ENCODE measurements around the gene TRIO.

Gene TRIO

DNA sequence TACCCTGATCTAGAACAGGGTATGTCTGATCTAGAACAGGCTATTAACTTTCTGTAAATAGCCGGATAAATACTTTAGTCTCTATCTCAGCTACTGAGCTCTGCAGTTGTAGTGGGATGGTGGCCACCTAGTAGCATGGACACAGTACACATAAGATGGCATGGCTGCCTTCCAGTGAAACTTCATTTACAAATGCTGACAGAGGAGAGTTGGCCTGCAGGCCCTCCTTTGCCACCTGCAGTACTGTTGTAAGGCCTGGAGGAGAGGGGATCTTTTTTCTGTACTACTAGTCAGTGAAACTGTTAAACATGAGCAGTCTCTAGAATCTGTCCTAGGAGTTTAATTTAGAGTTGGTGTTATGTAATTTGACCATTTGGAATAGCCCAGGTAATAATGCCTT lies 86.0 kb downstream of the TRIO start:
- no peak for ATAC-seq

DNA sequence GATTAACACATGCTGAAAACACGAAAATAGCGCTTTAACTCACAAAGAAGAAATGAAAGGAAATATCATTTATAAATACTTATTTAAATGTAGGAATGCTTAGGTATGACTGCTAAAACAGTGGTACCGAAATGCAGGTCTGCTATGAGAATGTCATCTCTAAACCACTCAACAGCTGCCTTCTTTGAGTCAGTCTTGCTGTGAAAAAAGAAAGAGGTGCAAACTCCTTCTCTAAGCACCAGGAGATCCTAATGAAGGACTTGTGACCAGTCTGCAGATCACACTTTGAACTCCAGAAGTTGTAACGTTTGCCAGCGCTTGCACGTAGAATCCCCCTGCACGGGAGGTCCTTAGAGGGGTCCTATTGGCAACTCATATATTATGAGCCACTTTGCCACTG lies 86.6 kb downstream of the TRIO start:
- no peak for ATAC-seq

DNA sequence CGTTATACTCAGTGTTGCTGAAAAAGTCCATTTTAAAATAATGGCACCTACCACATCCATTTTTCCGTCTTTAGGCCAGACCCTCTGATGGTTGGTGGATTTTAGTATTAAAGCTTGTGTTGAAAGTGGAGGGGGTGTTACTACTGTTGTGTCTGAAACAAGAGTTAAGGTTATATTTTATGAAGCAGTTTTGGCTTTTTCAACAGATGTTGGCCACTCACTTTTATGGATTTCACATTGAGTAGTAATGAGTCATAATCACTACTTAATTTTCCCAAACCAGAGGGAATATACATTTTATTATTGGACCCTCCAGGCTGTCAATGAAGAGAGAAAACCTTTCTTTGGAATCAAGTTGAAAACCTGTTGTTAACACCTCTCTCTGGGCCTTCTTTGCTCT lies 88.0 kb downstream of the TRIO start:
- ATAC-seq, result no peak

- no peak for ATAC-seq
Observed at GRCh38 chr5:14231890-14232289, 88.7 kb downstream of the TRIO start.

DNA sequence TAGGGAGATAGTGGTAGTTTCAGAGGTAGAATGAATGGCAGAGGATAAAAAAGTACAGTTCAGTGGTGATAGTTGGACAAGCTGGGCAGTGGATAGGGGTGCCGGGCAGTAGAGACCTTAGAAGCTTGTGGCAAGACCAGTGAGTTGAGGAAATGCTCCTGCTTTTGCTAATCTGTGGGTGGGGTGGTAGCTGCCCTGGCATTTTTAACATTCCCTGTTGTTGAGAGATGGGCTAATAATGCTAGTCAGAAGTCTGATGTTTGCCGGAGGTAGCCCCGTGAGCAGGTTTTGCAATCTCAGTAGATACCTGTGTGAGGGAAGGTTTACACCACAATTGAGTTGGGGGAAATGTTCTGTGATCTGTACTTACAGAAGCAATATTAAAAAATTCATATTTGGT lies 91.1 kb downstream of the TRIO start:
- ATAC-seq, result no peak

DNA sequence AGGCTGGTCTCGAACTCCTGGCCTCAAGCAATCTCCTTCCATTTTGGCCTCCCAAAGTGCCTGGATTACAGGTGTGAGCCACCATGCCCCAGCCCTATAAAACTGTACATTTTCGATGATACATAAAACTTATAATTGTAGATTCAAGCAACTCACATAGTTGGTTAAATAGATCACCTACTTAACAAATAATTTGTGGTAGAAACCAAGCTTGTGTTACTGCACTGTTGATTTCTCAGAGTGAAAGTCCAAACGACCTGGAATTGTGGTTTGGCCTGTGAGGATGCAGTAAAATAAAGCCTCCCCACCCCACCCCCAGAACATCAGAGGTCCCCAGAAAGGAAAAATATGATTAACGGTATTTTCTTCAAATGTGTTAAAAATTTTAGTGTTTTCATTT lies 92.7 kb downstream of the TRIO start:
- no peak for ATAC-seq

DNA sequence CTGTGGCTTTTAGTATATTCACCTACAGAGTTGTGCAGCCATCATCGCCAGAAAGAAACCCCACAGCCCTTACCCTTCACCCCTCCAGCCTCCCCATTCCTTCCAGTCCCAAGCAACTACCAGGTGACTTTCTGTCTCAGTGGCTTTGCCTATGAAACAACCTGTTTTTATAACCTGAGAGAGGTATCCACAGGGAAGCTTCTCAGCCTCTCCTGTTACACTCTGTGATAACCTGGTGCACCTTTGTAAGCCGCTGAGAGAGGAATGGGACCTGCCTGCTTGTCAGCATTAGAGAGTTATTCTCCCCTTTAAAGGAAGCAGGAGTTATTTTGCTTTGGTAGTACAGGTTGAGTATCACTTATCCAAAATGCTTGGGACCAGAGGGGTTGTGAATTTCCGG lies 93.6 kb downstream of the TRIO start:
- no peak for ATAC-seq

- ATAC-seq, result no peak
Observed at GRCh38 chr5:14237317-14238086, 94.4 kb downstream of the TRIO start.

DNA sequence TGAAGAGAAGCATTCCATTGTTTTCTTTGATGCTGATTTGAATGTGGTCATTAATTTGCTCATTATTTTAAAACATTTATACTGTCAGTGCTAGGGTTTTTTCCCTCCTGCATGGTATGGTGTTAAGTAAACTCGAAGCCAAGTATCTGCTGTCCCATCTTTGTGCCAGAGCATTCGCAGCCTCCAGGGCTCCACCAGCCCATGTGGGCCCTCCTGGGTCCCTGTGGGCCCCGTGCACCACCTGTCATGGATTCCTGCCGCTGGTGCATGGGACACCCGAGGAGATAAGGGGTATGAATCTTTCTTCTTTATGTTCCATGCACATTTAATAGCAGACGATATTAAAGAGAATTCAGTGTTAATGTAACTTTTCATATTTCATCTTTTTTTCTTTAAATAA lies 95.1 kb downstream of the TRIO start:
- ATAC-seq, result no peak

GRCh38 chr5:14239404-14239803 lies 96.3 kb downstream of the TRIO start:
- no peak for ATAC-seq

- no peak for ATAC-seq
Observed at GRCh38 chr5:14239951-14240350, 96.8 kb downstream of the TRIO start.

DNA sequence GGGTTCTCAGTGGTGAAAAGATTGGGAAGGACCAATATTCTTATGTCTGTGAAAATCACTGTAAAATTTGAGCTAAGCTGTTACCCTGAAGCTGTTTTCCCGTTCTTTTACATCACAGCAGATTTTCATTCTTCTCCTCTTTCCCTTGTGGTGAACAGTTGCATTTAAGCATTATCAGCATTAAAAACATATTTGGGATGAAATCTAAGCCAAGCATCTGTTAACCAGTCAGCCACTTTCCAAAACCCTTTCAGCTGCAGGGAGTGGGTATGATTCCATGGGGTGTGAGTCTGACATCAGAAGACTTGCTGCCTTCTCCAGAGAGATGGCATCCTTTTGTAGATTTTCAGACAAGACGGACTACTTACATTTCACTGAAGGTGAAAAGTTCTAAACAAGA lies 97.2 kb downstream of the TRIO start:
- ATAC-seq, result no peak

DNA sequence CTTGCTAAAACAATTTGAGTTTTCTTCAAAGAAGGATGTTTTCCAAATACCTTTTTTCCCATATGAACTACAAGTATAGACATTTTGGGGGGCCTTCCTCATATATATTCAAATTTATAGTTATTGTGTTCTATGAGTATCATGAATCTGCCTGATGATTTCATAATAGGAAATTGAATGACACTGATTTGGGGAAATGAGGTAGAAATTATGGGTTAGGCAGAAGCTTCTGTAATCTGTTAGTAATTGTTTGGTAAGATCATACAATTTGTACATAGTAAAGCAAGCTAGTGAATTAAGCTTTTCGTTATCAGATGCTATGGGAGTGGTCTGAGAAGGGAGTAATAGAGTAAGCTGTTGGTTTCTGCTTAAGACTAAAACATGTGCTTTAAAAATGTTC lies 98.0 kb downstream of the TRIO start:
- no peak for ATAC-seq

GRCh38 chr5:14242447-14242846 lies 99.3 kb downstream of the TRIO start:
- ATAC-seq, result no peak

DNA sequence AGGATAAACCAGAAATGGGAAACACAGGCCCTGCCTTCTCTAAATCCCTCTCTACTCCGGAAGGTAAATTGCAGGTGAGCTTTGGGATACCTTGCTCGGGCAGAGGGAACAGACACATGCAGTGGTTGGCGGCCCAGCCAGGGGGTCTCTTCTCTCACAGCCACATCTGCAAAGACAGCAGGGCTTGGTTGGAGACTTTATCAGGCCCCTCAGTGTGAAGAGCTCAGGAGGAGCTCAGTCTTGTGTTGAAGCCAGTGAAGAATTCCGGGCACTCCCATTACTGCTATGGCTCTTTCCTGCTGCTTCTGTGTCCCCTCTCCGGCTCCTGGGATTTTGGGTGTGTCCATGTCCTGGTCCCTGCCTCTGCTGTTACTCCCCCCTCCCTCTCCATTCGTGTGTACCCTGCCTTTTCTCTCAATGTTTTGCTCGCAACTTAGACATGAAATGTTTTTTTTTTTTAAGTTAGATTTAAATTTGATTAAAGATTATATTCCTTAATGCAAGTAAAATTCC lies 99.8 kb downstream of the TRIO start:
- no peak for ATAC-seq

DNA sequence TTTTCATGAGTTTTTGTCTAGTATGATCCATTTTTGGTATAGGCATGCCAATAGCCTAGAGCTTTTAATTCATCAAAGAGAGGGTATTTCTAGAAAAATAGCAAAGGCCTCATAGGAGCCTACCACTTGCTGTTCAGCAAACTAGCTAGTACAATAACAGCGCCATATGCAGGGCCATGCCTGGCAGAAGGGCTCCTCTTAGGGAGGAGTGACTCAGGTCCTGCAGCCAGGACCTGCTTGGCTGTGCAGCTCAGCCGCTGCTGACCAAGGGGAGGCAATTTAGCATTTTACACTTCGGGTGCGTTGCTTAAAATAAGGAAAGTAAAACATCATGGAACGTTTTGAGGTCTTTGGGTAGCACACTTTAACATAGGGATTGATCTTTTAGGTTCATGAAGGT lies 100.6 kb downstream of the TRIO start:
- no peak for ATAC-seq

- ATAC-seq, result no peak
Observed at GRCh38 chr5:14244721-14245120, 101.6 kb downstream of the TRIO start.

DNA sequence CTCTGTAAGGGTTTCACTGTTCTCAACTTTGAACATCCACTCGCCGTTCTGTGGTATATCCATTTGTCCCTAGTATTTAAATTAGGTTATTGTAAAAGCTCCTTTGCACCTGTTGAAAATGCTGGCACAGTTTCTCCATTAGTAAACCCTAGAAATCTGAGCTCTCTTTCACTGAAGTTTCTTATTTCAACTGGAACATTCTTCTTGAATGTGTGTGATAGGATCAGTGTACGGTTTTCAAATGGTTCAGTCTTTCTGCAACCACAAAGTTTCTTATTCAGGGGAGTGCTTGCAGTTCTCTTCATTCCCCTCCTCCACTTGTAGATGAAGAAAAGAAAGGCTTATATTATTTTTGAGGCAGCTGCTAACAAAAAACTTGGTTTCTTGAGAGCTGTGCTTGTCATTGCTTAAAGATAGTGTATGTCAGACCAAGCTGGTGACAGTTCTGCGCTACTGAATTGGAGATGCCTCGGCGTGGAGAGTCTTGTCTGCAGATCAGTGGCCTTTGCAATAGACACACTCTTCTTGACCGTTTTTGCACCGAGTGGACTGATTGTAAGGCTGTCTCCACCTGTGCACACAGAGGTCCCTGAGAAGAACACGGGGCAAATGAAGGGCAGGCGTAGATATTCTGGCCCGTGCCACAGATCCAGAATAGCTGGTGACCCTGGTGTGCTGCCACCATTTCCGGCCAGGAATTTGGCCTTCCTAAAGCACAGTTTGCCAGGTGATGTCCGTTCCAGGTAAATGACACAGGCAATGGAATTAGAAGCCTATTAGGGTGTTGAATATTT lies 102.2 kb downstream of the TRIO start:
- ATAC-seq, result no peak

- ATAC-seq, result no peak
Observed at GRCh38 chr5:14246350-14247053, 103.4 kb downstream of the TRIO start.

GRCh38 chr5:14247054-14247386 lies 103.9 kb downstream of the TRIO start:
- ATAC-seq, result no peak

- ATAC-seq, result no peak
Observed at GRCh38 chr5:14249258-14250082, 106.3 kb downstream of the TRIO start.

- no peak for ATAC-seq
Observed at GRCh38 chr5:14250084-14250695, 107.0 kb downstream of the TRIO start.

All from activated CD4-positive, CD25-positive, alpha-beta regulatory T cell treated with anti-CD3 and anti-CD28 coated beads, Interleukin-2, amount 50 U/mL, for 24 hours (primary cell).